A673 (cell line): ENCODE results near the gene ODR4. TPM values are rescaled to one million over a fixed set of nuclear protein-coding genes. Genes with fewer than 3 reads are reported as not detected.

Experiments used
- BruUV-seq: library from RNA; stranded (reverse); fragments of 400-500 nt; replicated peaks from 2 replicates; lab custom pipeline; 2021; lab: Mats Ljungman, UMichigan
- CTCF ChIA-PET: fragments of 300-600 bp; sonication (Branson Sonifier 250); formaldehyde crosslinking; loops from one replicate; lab custom pipeline; 2022; ENCODE audit warnings: antibody characterized with exemption; lab: Charles Lee
- POLR2A ChIA-PET: fragments of 300-600 bp; sonication (Branson Sonifier 250); formaldehyde crosslinking; loops from one replicate; lab custom pipeline; 2022; ENCODE audit warnings: antibody characterized with exemption; ENCODE audit not compliant: low non-redundant PET; lab: Charles Lee
- DNase-seq: peaks from one replicate; pipeline ENCODE4 v3.0.0-alpha.2; 2015; ENCODE audit warnings: low spot score
- H3K27ac ChIP-seq: fragments of 200-600 bp; sonication (generic); 2 replicates; pipeline ENCODE4 v1.5.1; 2016; ENCODE audit warnings: mixed run types, low read depth, mild to moderate bottlenecking, mixed read lengths, antibody characterized with exemption, low read length; ENCODE audit not compliant: poor library complexity, severe bottlenecking
- H3K27me3 ChIP-seq: fragments of 200-600 bp; sonication (generic); replicated peaks from 2 replicates; pipeline ENCODE4 v1.6.1; 2017; ENCODE audit warnings: mixed run types, low read depth, mild to moderate bottlenecking, mixed read lengths, antibody characterized with exemption, low read length; ENCODE audit not compliant: insufficient read depth, poor library complexity
- H3K36me3 ChIP-seq: fragments of 200-600 bp; sonication (generic); 2 replicates; pipeline ENCODE4 v1.6.1; 2016; ENCODE audit warnings: mixed run types, mild to moderate bottlenecking, mixed read lengths, antibody characterized with exemption, low read length; ENCODE audit not compliant: insufficient read depth, poor library complexity, severe bottlenecking
- H3K4me1 ChIP-seq: fragments of 200-600 bp; sonication (generic); 2 replicates; pipeline ENCODE4 v1.6.1; 2017; ENCODE audit warnings: mixed run types, mild to moderate bottlenecking, mixed read lengths, antibody characterized with exemption, low read length; ENCODE audit not compliant: insufficient read depth, poor library complexity, severe bottlenecking
- H3K4me3 ChIP-seq: fragments of 200-600 bp; sonication (generic); 2 replicates; pipeline ENCODE4 v1.5.1; 2016; ENCODE audit warnings: low read depth, mixed run types, mild to moderate bottlenecking, mixed read lengths, low read length; ENCODE audit not compliant: poor library complexity, severe bottlenecking
- H3K9me3 ChIP-seq: fragments of 200-600 bp; sonication (generic); 2 replicates; pipeline ENCODE4 v1.6.1; 2016; ENCODE audit warnings: mixed run types, low read depth, mild to moderate bottlenecking, mixed read lengths, antibody characterized with exemption, low read length; ENCODE audit not compliant: poor library complexity, severe bottlenecking
- CTCF ChIP-seq: fragments of 300-800, 200-600 bp; sonication (generic); conservative IDR thresholded peaks from 2 replicates; pipeline ENCODE4 v1.5.1; 2017; ENCODE audit warnings: low read depth, mild to moderate bottlenecking, antibody characterized with exemption, low read length, moderate library complexity, mixed read lengths
- EZH2 ChIP-seq: fragments of 200-600 bp; sonication (generic); IDR thresholded peaks from 2 replicates; pipeline ENCODE4 v1.6.1; 2017; ENCODE audit warnings: borderline replicate concordance, low read depth, mild to moderate bottlenecking, mixed read lengths, antibody characterized with exemption, low read length; ENCODE audit not compliant: poor library complexity, severe bottlenecking
- intact Hi-C: fragments of 100-400 bp; cut with micrococcal nuclease; formaldehyde crosslinking; loops from one replicate; pipeline ENCODE4 v1.10.0; 2022; ENCODE audit not compliant: unreplicated experiment
- total RNA-seq: library from RNA; stranded (reverse); gene quantifications from 2 replicates; pipeline ENCODE4 v1.2.3, GENCODE V29; 2021

Gene ODR4
- total RNA-seq, 1 experiment from 2014 or later, result 23.1 TPM

DNA sequence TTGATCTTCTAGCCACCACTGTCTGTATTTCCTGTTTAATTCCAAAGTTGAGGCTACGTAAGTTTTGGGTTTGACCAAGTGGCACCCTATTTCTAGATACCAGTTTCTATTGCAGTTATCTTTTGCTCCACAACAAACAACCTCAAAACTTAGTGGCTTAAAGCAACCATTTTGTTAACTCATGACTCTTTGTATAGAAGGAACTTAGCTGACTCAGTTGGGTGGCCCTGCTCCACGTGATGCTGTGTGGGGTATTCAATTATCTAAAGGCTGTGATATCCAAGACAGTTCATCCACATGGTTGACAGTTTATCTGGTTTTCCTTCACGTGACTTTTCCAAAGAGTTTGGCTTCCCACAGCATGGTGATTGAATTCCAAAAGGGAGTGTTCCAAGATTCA lies 50.5 kb downstream of the ODR4 start:
- POLR2A ChIA-PET, result no interaction called here
- CTCF ChIA-PET, result no interaction called here
- Histone ChIP-seq H3K36me3 (no peaks in the 10 kb centered on the region), H3K4me3 (no peak overlapping the region), H3K27me3 (no peaks in the 10 kb centered on the region), H3K9me3 (no peaks in the 10 kb centered on the region), H3K4me1 (peaks cover 11% of the 10 kb centered on the region), H3K27ac (no peak overlapping the region)
- TF ChIP-seq CTCF (no peak), EZH2 (no peak)
- no peak for DNase-seq
- BruUV-seq, result no TSS peak
- intact Hi-C loops, result no loop called here

DNA sequence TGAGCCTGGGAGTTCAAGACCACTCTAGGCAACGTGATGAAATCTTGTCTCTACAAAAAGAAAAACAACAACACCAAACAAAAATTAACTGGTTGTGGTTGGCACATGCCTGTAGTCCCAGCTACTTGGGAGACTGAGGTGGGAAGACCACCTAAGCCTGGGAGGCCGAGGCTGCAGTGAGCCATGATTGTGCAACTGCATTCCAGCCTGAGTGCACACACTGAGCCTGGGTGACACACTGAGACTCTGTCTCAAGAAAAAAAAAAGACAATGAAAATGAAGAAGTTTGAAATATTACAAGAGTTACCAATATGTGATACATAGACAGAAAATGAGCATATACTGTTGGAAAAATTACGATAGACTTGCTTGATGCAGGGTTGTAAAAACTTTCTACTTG lies 53.4 kb downstream of the ODR4 start:
- Histone ChIP-seq H3K27ac (no peak overlapping the region), H3K27me3 (no peaks in the 10 kb centered on the region), H3K36me3 (no peaks in the 10 kb centered on the region), H3K4me3 (no peak overlapping the region), H3K9me3 (no peaks in the 10 kb centered on the region), H3K4me1 (peaks cover 5% of the 10 kb centered on the region)
- TF ChIP-seq CTCF (no peak), EZH2 (no peak)
- POLR2A ChIA-PET, result no interaction called here
- intact Hi-C loops, result no loop called here
- no peak for DNase-seq
- CTCF ChIA-PET, result no interaction called here
- no TSS peak for BruUV-seq

- TF ChIP-seq CTCF (no peak), EZH2 (no peak)
- no peaks in the 10 kb centered on the region for H3K36me3 ChIP-seq
- ChIA-PET POLR2A (no interaction called here), CTCF (no interaction called here)
- peaks cover 2% of the 10 kb centered on the region for H3K4me1 ChIP-seq
- intact Hi-C loops, result no loop called here
- BruUV-seq, result no TSS peak
- no peak for DNase-seq
- H3K27me3 ChIP-seq, result no peaks in the 10 kb centered on the region
- H3K9me3 ChIP-seq, result no peaks in the 10 kb centered on the region
- H3K4me3 ChIP-seq, result no peak overlapping the region
- no peak overlapping the region for H3K27ac ChIP-seq
Observed at GRCh38 chr1:186435336-186435735, 59.7 kb downstream of the ODR4 start.
